8988T (cell line): ENCODE measurements around the gene LALBA.
"Not testable (repeated sequence)": the region's sequence is repeated elsewhere in the genome, so short reads cannot be mapped to it uniquely, and the experiment has no call there.

Source experiments
- DNase-seq: peaks from one replicate; pipeline ENCODE4 v3.0.0; 2011

LALBA gene

DNA sequence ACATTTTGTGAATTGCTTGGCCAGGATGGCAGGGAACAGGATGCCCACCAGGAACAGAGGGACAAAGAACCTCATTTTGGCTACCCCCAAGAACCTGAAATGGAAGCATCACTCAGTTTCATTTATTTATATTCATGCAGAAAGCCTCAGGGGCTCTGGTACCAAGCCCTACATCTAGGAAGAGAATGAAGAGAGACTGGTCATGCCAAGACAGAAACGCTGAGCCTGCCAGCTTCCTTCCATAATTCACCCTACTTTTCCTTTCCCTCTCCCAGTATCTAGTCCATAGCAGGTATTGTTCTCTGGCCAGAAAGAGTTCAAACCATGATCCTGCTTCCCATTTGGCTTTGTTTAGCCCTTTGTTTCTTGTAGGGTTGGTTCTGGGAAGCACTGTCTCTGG lies at the start of gene LALBA:
Gene LALBA (minus strand): TSS at position 101 of the 400 bp plus-strand sequence. CDS start 26 bp downstream, at position 75.
- DNase-seq, result no peak

DNA sequence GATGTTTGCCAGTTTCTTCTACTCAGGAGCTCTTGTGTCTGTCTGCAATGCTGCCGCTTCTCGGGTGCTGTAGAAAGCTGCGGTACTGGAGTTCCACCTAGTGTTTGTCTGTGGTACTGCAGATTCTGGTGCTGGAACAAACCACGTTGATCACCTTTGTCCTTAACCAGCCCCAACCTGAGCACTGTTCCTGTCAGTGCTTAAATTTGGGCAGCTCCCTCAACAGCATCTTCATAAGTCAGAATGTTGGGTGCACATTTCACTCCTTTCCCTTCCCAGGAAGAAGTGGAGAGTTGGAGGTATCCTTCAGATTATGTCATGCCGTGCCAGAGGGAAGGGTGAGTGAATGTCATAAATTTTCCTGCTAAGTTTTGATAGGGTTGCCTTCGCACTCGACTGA lies 48.7 kb upstream of the LALBA start:
- DNase-seq, result peak; percentile 48

- no peak for DNase-seq
These were observed 45.8 kb upstream of the LALBA start for GRCh38 chr12:48615681-48616080.

DNA sequence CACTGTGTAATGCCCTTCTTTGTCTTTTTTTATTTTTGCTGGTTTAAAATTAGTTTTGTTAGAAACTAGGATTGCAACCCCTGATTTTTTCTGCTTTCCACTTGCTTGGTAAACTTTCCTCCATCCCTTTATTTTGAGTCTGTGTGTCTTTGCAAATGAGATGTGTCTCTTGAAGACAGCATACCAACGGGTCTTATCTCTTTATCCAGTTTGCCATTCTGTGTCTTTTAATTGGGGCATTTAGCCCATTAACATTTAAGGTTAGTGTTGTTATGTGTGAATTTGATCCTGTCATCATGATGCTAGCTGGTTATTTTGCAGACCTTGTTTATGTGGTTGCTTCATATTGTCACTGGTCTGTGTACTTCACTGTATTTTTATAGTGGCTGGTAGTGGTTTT lies 43.5 kb upstream of the LALBA start:
- no peak for DNase-seq

DNA sequence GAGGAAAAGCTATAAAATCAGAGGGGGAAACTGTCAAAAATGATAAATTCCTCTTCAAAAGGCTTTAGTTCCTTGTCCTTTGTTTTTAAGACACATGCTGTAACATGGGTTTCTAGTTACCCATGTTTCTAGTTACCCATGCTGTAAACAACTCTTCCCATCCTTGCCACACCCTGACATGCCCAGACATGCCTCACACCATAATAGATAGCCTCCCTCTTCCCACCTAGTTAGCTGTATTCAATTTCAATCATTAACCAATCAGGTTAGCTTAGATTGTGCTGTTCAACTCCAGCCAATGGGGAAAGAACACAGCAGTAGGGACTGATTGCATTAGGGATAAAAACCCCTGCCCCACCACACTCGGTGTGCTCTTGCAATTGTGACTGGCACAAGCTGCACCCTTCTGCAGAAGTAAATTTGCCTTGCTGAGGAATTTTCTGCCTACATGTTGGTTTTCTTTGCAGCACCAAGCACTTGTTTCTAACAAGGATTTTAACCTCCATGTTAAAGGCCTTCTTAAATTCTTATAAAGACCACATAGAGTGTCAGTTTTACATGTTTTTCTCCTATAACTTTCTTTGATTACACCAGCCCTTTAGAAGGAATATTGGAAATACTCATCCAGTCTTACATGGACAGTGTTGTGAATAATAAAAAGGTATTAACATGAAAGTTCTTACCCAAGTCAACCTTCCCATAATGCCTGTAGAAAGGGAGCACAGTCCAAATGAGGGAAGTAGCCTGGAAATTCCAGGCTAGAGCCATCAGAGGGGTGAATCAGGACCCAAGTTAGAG lies 32.5 kb upstream of the LALBA start:
- no peak for DNase-seq

GRCh38 chr12:48601013-48601756 lies 31.3 kb upstream of the LALBA start:
- DNase-seq, result no peak

- no peak for DNase-seq
These were observed 30.7 kb upstream of the LALBA start for GRCh38 chr12:48600552-48600951.

- no peak for DNase-seq
These were observed 22.8 kb upstream of the LALBA start for GRCh38 chr12:48592591-48593086.

DNA sequence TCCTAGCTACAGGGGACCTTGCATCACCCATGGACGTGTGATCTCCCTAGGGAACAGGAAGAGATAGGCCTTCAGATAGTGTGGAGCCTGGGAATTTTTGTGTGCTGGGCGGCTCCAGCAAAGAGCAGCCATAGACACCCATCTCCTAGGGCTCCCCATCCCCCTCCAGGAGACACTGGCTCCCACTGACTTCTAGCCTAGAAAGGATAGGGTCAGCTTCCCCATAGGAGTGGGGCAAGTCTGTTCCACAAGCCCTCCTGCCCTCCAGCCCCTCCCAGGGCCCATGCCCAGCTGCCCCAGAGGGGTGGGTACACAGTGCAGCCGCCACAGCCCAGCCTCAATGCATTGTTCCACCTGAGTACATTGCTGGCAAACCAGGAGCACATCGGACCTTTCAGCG lies 16.5 kb upstream of the LALBA start:
- DNase-seq, result no peak

DNA sequence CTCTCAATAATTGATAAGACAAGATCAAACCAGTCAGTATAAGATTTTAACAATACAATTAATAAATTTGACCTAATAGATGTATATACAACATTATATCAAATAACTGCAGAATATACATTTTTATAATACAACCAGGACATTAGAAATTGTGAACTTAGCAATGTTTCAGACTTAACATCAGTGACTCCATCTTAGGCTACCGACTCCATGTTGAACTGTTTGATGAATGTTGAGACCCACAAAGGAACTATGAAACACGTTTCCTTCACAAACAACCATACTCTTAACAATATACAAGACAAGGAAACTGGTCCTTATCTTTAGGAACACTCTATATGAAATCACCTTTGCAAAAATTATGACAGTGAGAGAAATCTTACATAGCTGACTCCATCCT lies 13.9 kb upstream of the LALBA start:
- no peak for DNase-seq

- no peak for DNase-seq
These were observed 11.0 kb upstream of the LALBA start for GRCh38 chr12:48580831-48581230.

DNA sequence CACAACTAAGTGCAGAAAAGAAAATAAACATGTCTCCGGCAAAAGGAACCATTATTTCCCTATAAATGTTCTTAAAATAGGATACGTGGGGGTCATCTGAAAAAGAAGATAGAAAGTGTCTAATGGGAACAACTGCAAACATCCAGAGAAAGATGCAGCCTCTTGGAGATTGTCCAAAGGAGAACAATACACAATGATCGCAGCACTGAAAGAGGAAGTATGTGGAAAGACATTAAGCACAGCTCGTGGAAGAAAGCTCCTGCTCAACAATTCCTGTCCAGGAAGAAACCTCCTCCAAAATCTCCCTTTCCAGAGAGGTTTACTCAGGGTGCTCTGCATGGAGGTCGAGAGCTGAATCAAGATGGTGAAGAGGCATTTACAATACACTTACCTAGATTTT lies 2.5 kb upstream of the LALBA start:
- no peak for DNase-seq

- DNase-seq, result no peak
These were observed 2.1 kb downstream of the LALBA start for GRCh38 chr12:48567731-48568130.

GRCh38 chr12:48557919-48558318 lies 11.9 kb downstream of the LALBA start:
- DNase-seq, result no peak

GRCh38 chr12:48556631-48557030 lies 13.2 kb downstream of the LALBA start:
- DNase-seq, result no peak

GRCh38 chr12:48553666-48554343 lies 16.0 kb downstream of the LALBA start:
- DNase-seq, result not testable (repeated sequence)

GRCh38 chr12:48551636-48552035 lies 18.2 kb downstream of the LALBA start:
- DNase-seq, result not testable (repeated sequence)

DNA sequence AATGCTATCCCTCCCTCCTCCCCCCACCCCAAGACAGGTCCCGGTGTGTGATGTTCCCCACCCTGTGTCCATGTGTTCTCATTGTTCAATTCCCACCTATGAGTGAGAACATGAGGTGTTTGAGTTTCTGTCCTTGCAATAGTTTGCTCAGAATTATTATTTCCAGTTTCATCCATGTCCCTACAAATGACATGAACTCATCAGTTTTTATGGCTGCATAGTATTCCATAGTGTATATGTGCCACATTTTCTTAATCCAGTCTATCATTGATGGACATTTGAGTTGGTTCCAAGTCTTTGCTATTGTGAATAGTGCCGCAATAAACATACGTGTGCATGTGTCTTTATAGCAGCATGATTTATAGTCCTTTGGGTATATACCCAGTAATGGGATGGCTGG lies 22.8 kb downstream of the LALBA start:
- DNase-seq, result not testable (repeated sequence)

DNA sequence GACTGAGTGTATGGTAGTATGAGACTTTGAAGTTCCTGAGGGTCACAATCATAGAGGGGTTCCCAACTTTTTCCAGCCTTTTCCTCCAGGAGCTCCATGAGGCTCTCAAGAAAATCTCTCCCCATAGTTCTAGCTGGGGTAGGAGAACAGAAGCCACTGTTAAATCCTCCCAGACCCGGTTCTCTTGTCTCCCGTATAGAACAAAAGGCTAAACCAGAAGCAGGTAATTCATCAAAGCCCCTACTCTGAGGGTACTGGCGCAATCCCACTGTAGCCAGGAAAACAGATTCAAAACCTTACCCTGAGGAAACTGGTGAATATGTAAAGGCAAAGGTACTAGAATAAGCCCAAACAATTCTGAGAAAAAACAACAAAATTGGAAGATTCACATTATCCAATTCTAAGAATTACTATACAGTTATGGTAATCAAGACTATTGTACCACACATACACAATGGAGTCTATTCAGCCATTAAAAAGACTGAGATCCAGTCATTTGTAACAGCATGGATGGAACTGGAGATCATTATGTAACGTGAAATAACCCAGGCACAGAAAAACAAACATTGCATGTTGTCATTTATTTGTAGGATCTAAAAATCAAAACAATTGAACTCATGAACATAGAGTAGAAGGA lies 23.9 kb downstream of the LALBA start:
- no peak for DNase-seq

GRCh38 chr12:48542300-48542928 lies 27.4 kb downstream of the LALBA start:
- no peak for DNase-seq

DNA sequence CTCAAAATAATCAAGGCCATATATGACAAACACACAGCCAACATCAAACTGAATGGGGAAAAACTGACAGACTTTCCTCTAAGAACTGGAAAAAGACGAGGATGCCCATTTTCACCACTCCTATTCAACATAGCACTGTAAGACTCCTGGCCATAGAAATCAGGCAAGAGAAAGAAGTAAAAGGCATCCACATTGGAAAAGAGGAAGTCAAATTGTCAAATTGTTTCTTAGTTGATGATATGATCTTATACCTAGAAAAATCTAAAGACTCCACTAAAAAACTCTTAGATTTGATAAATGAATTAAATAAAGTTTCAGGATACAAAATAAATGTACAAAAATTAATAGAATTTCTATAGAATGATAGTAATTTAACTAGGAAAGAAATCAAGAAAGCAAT lies 33.2 kb downstream of the LALBA start:
- DNase-seq, result no peak

DNA sequence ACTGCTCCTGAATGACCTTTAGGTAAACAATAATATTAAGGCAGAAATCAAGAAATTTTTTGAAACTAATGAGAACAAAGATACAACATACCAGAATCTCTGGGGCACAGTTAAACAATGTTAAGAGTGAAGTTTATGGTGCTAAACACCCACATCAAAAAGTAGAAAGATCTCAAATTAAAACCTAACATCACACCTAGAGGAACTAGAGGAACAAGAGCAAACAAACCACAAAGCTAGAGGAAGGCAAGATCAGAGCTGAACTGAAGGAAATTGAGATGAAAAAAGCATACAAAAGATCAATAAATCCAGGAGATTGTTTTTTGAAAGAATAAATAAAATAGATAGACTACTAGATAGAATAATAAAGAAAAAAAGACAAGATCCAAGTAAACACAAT lies 37.2 kb downstream of the LALBA start:
- no peak for DNase-seq
